HG02798 (cell line): ENCODE measurements around the gene KRTAP22-1.

ENCODE experiments used
- ATAC-seq: cut with Tn5 transposase; IDR thresholded peaks from one replicate; pipeline ENCODE4 v1.9.1; 2021; ENCODE audit warnings: mild to moderate bottlenecking; ENCODE audit not compliant: unreplicated experiment, poor library complexity

Gene KRTAP22-1

DNA sequence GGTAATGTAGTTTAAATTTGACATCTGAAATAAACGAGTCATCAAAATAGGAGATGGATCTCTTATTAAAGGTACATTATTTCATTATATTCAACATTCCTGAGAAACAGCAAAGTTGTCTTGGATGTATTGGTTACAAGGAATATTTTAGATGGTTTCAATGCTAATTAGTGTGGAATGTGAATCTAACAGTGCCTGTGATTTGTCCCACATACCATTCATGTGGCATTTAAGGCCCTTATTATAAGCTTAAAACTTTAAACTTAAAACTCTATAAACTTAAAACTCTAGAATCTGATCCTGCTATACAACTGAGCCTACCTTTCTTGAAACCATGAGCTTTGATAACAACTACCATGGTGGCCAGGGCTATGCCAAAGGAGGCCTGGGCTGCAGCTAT, at the start of gene KRTAP22-1:
Gene KRTAP22-1, plus strand, starts transcription at position 301 of the 400 bp plus-strand sequence.
- ATAC-seq = no peak

- ATAC-seq = no peak
Observed at GRCh38 chr21:30552782-30553181, 48.1 kb upstream of the KRTAP22-1 start.

- no peak for ATAC-seq
Observed at GRCh38 chr21:30555095-30555494, 45.8 kb upstream of the KRTAP22-1 start.

DNA sequence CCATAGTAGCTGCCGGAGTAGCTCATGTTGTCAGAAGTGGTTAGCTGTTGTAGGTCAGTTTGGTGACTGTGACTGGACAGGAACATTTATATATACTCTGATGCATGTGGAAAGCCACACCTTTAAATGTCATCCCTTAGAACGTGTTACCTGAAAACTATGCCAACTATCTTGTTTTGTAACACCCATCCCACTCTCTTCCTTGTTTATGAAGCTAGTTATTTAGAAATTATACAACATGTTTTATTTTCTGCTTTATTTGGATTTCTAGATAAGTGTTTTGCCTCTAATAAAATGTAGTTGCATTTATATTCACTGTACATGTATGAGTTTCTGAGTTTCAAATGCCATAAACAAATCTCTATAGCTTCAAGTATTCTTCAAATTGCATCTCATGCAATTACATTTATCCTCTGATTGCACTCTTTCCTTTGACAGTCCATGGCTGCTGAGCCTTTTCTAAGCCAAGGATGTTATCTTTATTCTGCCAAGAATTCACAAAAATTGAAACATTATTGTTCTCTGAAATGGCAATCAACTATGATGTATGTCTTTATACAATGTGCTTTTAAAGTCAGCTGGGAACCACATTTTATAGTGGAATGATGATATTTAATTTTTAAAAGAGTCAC, 39.5 kb upstream of the KRTAP22-1 start, which contains the start of gene KRTAP19-7:
Gene KRTAP19-7, minus strand, starts transcription at position 51 of the 632 bp plus-strand sequence. Its CDS starts 25 bp downstream, at position 26.
- ATAC-seq = no peak

DNA sequence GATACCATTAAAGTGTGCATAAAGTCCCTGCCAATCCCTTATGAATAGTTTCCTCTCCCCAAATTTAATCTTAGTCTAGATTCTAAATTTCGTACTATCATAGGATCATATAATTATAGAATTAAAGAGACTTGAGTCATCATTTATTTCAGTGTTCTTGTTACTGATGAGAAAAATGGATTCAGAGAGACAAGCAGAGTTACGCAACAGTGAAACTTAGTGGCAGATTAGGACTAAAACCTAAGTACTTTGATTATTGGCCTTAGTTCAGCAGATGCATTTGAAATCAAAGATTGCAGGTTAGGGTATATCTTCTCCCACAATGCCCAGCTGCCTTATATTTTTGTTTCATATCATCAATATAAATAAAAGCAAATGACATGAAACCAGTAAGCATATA, 38.9 kb upstream of the KRTAP22-1 start:
- ATAC-seq = no peak

DNA sequence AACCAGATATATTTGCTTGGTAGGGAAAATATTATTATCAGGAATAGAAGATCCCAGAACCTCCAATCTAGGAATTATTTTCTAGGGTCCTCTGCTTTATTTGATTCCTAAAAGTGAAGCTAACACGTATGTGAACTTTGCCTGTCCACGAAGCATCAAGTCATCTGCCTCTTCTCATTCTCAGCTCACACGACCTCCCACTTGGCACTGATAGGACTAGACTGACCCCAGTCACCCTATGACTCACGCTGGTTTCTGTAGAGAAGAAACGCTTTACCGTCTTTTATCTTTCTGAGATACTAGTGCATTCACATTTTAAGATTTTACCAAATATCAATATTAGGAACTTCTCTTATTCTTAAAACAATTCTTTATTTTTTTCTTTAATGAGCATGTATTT, 37.8 kb upstream of the KRTAP22-1 start:
- no peak for ATAC-seq

DNA sequence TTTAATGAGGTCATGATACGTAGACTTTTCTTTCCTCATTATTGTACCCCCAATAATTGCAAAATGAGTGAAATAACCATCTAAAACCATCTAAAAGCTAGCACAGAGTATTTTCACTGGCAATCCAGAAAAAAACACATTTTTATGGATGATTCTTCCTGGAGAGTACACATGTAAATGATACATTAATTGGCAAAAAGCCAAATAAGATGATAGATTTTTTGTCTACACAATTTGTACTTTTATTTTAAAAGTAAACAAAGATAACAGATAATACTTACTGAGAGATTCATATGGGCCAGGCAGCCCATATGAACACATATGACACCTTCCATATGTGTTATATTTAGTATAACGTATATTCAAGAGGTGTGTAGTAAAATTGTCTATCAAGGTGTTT, 37.3 kb upstream of the KRTAP22-1 start:
- no peak for ATAC-seq

DNA sequence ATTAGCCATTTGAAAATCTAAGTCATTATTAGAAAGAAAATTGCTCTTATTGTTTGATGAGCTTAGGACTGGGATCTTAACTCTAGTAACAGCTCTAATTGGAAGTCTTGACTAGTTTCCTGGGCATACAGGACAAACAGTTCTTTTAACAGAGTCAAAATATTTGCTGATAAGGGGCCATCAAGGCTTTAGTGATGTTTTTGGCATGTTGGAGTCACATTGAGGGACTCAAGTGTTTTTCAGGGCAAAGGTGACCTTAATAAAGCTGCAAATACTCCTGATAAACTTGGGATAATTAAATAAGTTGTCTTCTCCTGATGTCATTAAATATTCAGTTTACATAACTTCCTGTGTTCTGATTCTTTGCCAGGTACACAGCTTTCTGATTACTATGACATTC, 33.3 kb upstream of the KRTAP22-1 start:
- ATAC-seq = no peak

GRCh38 chr21:30577766-30578165, 23.1 kb upstream of the KRTAP22-1 start:
- no peak for ATAC-seq

DNA sequence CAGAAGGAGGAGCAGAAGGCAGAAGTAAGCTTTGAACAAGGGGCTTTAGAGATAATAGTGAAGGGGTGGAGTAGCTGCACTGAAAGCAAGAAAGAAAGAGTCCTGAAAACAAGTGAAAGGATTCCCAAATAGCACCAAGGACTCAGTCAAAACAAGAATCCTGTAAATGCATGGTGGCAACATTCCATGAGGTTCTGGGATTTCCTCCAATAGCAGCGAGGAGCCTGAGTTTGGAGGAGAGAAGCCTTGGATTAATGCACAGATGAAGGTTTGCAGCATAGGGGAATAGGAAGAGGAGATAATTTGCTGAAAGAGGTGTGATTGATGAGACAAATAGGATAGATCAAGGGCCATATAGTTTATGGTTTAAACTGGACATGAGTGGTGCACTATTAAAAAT, 21.5 kb upstream of the KRTAP22-1 start:
- no peak for ATAC-seq

DNA sequence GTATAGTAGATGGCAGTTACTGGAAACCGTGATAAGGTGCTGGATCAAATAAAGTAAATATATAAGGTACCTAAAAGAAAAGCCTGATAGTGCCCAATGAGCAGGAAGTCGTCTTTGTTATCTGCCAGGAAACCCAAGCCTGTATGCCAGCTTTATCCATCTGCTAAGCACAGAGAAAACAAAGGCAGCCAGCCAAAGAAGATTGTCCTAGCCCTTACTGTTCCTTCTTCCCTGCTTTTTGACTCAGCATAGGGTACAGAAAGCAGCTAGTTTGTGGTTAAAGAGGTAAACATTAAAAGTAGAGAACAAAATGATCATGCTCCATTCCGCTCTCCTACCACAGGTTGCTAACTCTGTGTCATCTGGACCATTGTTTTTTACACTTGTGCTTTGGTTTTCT, 20.8 kb upstream of the KRTAP22-1 start:
- ATAC-seq = no peak

- ATAC-seq = no peak
Observed at GRCh38 chr21:30582870-30583269, 18.0 kb upstream of the KRTAP22-1 start.

DNA sequence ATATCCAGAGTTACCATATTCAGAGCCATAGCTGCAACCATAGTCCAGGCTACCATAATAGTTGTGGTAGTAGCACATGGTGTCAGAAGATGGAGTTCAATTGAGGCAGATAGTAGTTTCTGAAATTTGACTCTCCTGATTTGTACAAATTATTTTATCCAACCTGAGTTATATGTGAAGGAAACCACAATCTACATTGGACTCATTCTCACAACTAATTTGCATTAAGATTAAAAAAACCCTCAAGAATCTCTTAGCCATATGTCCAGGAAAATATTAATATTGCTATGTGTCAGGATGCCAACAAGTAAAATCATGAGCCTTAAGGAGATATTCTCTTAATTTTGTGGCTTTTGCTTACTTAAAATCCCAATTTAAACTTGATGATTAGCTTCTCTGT, 10.6 kb upstream of the KRTAP22-1 start, which contains the start of gene KRTAP22-2:
Gene KRTAP22-2, minus strand, starts transcription at position 101 of the 400 bp plus-strand sequence.
- ATAC-seq = no peak

- no peak for ATAC-seq
Observed at GRCh38 chr21:30592140-30592539, 8.7 kb upstream of the KRTAP22-1 start, which contains the start of gene KRTAP6-3. Gene KRTAP6-3, plus strand, starts transcription at chr21:30592440. Its CDS starts 6 bp downstream, at chr21:30592446.

GRCh38 chr21:30598802-30599201, 2.1 kb upstream of the KRTAP22-1 start, which contains the start of gene KRTAP6-2:
Gene KRTAP6-2, minus strand, starts transcription at chr21:30598902. Its CDS starts 28 bp downstream, at chr21:30598874.
- ATAC-seq = no peak

DNA sequence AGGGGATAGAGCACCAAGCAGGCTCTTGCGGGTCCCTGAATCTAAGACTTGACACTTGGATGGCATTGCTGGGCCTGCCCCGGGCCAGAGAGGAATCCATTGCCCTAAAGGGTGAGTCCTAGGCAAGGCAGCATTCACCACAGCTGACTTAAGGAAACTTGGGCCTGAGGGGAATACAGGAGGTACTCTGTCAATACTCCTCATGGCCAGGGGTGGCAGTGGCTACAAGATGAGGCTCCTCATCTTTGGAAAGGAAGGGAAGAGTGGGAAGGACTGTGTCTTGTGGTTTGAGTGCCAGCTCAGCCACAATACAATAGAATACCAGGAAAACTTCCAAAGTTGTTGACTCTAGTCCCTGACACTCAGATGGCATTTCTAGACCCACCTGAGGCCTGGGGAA, 5.1 kb downstream of the KRTAP22-1 start:
- ATAC-seq = no peak

GRCh38 chr21:30612132-30612531, 11.2 kb downstream of the KRTAP22-1 start:
- ATAC-seq = no peak

- no peak for ATAC-seq
Observed at GRCh38 chr21:30613836-30614235, 12.9 kb downstream of the KRTAP22-1 start, which contains the start of gene KRTAP6-1. Gene KRTAP6-1, minus strand, starts transcription at chr21:30613930. Its CDS starts 26 bp downstream, at chr21:30613904.

- no peak for ATAC-seq
Observed at GRCh38 chr21:30615199-30615598, 14.3 kb downstream of the KRTAP22-1 start.

- ATAC-seq = no peak
Observed at GRCh38 chr21:30616125-30616524, 15.2 kb downstream of the KRTAP22-1 start, which contains the start of gene KRTAP20-1. Gene KRTAP20-1, plus strand, starts transcription at chr21:30616425. Its CDS starts 30 bp downstream, at chr21:30616455.

DNA sequence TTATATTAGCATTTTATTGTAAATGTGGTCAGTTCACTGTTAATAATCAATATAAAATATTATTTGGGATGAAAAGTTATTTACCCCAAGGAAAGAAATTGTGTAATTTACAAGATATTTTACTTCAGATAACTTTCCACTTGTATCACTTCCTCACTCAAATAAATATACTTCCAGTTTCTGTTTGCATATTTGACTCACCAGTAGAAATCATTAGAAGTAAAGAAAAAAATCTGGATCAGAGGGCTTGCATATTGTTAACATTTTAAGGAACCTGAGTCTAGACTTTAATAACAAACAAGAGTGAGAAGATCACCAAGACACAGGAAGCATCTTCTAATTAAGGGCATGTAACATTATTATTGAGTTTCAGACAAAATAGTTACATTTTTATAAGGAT, 19.2 kb downstream of the KRTAP22-1 start:
- no peak for ATAC-seq

DNA sequence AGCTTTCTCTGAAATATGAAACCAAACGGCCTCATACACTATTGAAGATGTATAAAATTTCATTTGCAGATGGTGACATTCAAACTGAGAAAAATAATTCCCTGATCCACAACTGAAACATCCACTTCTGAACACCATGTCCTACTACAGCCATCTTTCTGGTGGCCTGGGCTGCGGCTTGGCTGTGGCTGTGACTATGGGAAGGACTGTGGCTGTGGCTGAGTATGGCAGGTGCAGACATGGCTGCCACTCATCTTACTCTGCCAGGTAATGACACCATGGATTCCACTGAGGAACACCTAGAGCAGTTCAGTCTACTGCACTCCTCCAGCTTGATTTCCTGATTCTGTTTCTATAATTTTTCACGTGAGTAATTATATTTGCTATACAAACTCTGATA, 19.6 kb downstream of the KRTAP22-1 start, which contains the start of gene KRTAP20-4:
Gene KRTAP20-4, plus strand, starts transcription at position 106 of the 400 bp plus-strand sequence.
- no peak for ATAC-seq
